ENCODE measurements around the gene TAF3.

DNA sequence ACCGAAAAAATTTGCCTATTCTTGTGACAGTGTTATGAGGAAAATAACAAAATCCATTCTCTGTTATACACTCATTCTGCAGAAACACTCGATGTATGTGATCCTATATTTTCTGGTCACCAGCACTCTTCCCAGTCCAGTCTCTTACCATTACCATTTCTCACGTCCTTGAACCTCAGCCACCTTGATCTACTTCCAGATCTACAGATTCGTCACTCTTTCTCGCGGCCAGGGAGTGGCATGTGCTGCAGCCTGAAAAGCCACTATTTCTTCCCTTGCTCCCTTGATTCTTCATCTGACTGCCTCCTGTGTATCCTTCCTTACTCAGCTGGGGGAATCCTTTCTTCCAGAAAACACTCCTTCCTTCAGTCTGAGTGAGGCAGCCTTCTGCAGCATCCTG, 14.1 kb upstream of the TAF3 start:
- TF ChIP-seq YY1 (IDR thresholded peaks at IDR 0.05; ENCODE audit: insufficient read depth, insufficient read length): no peak
- no peak for TF ChIP-seq SUZ12 (IDR thresholded peaks at IDR 0.05; ENCODE audit: extremely low read depth, insufficient read depth, insufficient read length)

Data from NT2/D1 (cell line).